ENCODE results near the gene RNF223. TPM values are rescaled to one million over a fixed set of nuclear protein-coding genes. Genes with fewer than 3 reads are reported as not detected.

The RNF223 gene
- total RNA-seq, 1 donor from 2014 or later = 9.0 TPM

- no peak overlapping the region for H3K4me3 ChIP-seq (ENCODE audit: low read depth, low read length)
- FAIRE-seq (no peak), DNase-seq (ENCODE audit: low read depth) (no peak)
- H3K27me3 ChIP-seq (ENCODE audit: control insufficient read depth, insufficient read depth, low read length) = no peaks in the 10 kb centered on the region
- no peak for TF ChIP-seq CTCF (IDR thresholded peaks at IDR 0.05; ENCODE audit: insufficient read depth, low read length, severe bottlenecking)
- peaks cover 67% of the 10 kb centered on the region for H3K36me3 ChIP-seq (ENCODE audit: control insufficient read depth, insufficient read depth, low read length)
Measured at GRCh38 chr1:1046767-1047166, 27.3 kb downstream of the RNF223 start.

- peaks cover 66% of the 10 kb centered on the region for H3K36me3 ChIP-seq (ENCODE audit: control insufficient read depth, insufficient read depth, low read length)
- no peak for FAIRE-seq
Measured at GRCh38 chr1:1046243-1046642, 27.9 kb downstream of the RNF223 start.

GRCh38 chr1:1045129-1045528 lies 29.0 kb downstream of the RNF223 start:
- peaks cover 62% of the 10 kb centered on the region for H3K36me3 ChIP-seq (ENCODE audit: control insufficient read depth, insufficient read depth, low read length)
- H3K27me3 ChIP-seq (ENCODE audit: control insufficient read depth, insufficient read depth, low read length) = no peaks in the 10 kb centered on the region
- DNase-seq (ENCODE audit: low read depth) (no peak), FAIRE-seq (no peak)
- no peak overlapping the region for H3K4me3 ChIP-seq (ENCODE audit: low read depth, low read length)
- no peak for TF ChIP-seq CTCF (IDR thresholded peaks at IDR 0.05; ENCODE audit: insufficient read depth, low read length, severe bottlenecking)

More at GRCh38 chr1:1046243-1046642, 27.9 kb downstream of the RNF223 start:
- Histone ChIP-seq H3K4me3 (ENCODE audit: low read depth, low read length) (no peak overlapping the region), H3K27me3 (ENCODE audit: control insufficient read depth, insufficient read depth, low read length) (no peaks in the 10 kb centered on the region)
- DNase-seq (ENCODE audit: low read depth) = no peak
- TF ChIP-seq CTCF (IDR thresholded peaks at IDR 0.05; ENCODE audit: insufficient read depth, low read length, severe bottlenecking) = no peak

- TF ChIP-seq CTCF (IDR thresholded peaks at IDR 0.05; ENCODE audit: insufficient read depth, low read length, severe bottlenecking) = no peak
- peaks cover 59% of the 10 kb centered on the region for H3K36me3 ChIP-seq (ENCODE audit: control insufficient read depth, insufficient read depth, low read length)
- no peaks in the 10 kb centered on the region for H3K27me3 ChIP-seq (ENCODE audit: control insufficient read depth, insufficient read depth, low read length)
- FAIRE-seq (peak; percentile 82), DNase-seq (ENCODE audit: low read depth) (no peak)
- no peak overlapping the region for H3K4me3 ChIP-seq (ENCODE audit: low read depth, low read length)
Measured at GRCh38 chr1:1044455-1045078, 29.5 kb downstream of the RNF223 start.

- Histone ChIP-seq H3K27me3 (ENCODE audit: control insufficient read depth, insufficient read depth, low read length) (no peaks in the 10 kb centered on the region), H3K4me3 (ENCODE audit: low read depth, low read length) (no peak overlapping the region), H3K36me3 (ENCODE audit: control insufficient read depth, insufficient read depth, low read length) (peaks cover 55% of the 10 kb centered on the region)
- no peak for TF ChIP-seq CTCF (IDR thresholded peaks at IDR 0.05; ENCODE audit: insufficient read depth, low read length, severe bottlenecking)
- DNase-seq (ENCODE audit: low read depth) (no peak), FAIRE-seq (no peak)
Measured at GRCh38 chr1:1043921-1044320, 30.2 kb downstream of the RNF223 start.

GRCh38 chr1:1043411-1043810 lies 30.7 kb downstream of the RNF223 start:
- DNase-seq (ENCODE audit: low read depth) (no peak), FAIRE-seq (no peak)
- Histone ChIP-seq H3K4me3 (ENCODE audit: low read depth, low read length) (no peak overlapping the region), H3K27me3 (ENCODE audit: control insufficient read depth, insufficient read depth, low read length) (no peaks in the 10 kb centered on the region), H3K36me3 (ENCODE audit: control insufficient read depth, insufficient read depth, low read length) (peaks cover 55% of the 10 kb centered on the region)
- TF ChIP-seq CTCF (IDR thresholded peaks at IDR 0.05; ENCODE audit: insufficient read depth, low read length, severe bottlenecking) = no peak

All from bronchial epithelial cell (primary cell).